HEK293 (cell line): ENCODE data around the gene MUC5AC.

Experiments used
- ATF2 ChIP-seq: fragments of 450-650 bp; formaldehyde crosslinking; IDR thresholded peaks from 2 replicates; pipeline ENCODE4 v1.5.1; 2016; ENCODE audit warnings: missing biosample characterization, missing genetic modification characterization, low read depth
- CTCF ChIP-seq: fragments of 450-650 bp; formaldehyde crosslinking; IDR thresholded peaks from 2 replicates; pipeline ENCODE4 v1.5.1; 2016; ENCODE audit warnings: missing biosample characterization, missing genetic modification characterization
- HOXA7 ChIP-seq: sonication (generic); formaldehyde crosslinking; IDR thresholded peaks from 2 replicates; pipeline ENCODE4 v1.8.1; 2022; ENCODE audit warnings: missing genetic modification reagents, borderline replicate concordance
- KLF10 ChIP-seq: fragments of 450-650 bp; IDR thresholded peaks from 2 replicates; pipeline ENCODE4 v1.5.1; 2018; ENCODE audit warnings: missing biosample characterization, mild to moderate bottlenecking, missing genetic modification characterization
- PBX3 ChIP-seq: sonication (generic); formaldehyde crosslinking; IDR thresholded peaks from 2 replicates; pipeline ENCODE4 v1.8.1; 2022; ENCODE audit warnings: mild to moderate bottlenecking, moderate library complexity, missing genetic modification reagents
- PRDM1 ChIP-seq: fragments of 450-650 bp; formaldehyde crosslinking; IDR thresholded peaks from 2 replicates; pipeline ENCODE4; 2016; ENCODE audit warnings: missing biosample characterization, missing genetic modification characterization
- REST ChIP-seq: fragments of 450-650 bp; formaldehyde crosslinking; IDR thresholded peaks from 2 replicates; pipeline ENCODE4 v1.5.1; 2016; ENCODE audit warnings: missing biosample characterization, missing genetic modification characterization
- TRIM28 ChIP-seq: IDR thresholded peaks from 2 replicates; pipeline ENCODE4 v1.6.1; 2011; ENCODE audit warnings: low read length, control low read depth, borderline replicate concordance
- ZNF112 ChIP-seq: fragments of 450-650 bp; formaldehyde crosslinking; IDR thresholded peaks from 2 replicates; pipeline ENCODE4 v1.5.0; 2017; ENCODE audit warnings: missing biosample characterization, missing genetic modification characterization
- ZNF280C ChIP-seq: fragments of 450-650 bp; formaldehyde crosslinking; IDR thresholded peaks from 2 replicates; pipeline ENCODE4 v1.5.1; 2016; ENCODE audit warnings: missing biosample characterization, missing genetic modification characterization
- ZNF398 ChIP-seq: fragments of 450-650 bp; formaldehyde crosslinking; IDR thresholded peaks from 2 replicates; pipeline ENCODE4 v1.5.1; 2017; ENCODE audit warnings: missing biosample characterization, missing genetic modification characterization
- ZNF433 ChIP-seq: fragments of 450-650 bp; formaldehyde crosslinking; IDR thresholded peaks from 2 replicates; pipeline ENCODE4 v1.5.1; 2016; ENCODE audit warnings: missing biosample characterization, missing genetic modification characterization, low read depth
- ZNF76 ChIP-seq: fragments of 450-650 bp; formaldehyde crosslinking; IDR thresholded peaks from 2 replicates; pipeline ENCODE4; 2016; ENCODE audit warnings: low read depth, missing biosample characterization, missing genetic modification characterization, borderline replicate concordance

- TF ChIP-seq TRIM28 = no peak
- no peak for TF ChIP-seq ATF2
- TF ChIP-seq ZNF433 = no peak
- no peak for TF ChIP-seq ZNF398 (tag by site-specific recombination)
- TF ChIP-seq PRDM1 = no peak
- no peak for TF ChIP-seq ZNF280C (tag by site-specific recombination)
- no peak for TF ChIP-seq CTCF (tag by site-specific recombination)
- no peak for TF ChIP-seq KLF10 (tag by site-specific recombination)
- no peak for TF ChIP-seq ZNF112 (tag by site-specific recombination)
- no peak for TF ChIP-seq HOXA7
- TF ChIP-seq REST (tag by site-specific recombination) = no peak
- no peak for TF ChIP-seq PBX3 (CRISPR knock-in tag)
- no peak for TF ChIP-seq ZNF76
Observed at GRCh38 chr11:1230456-1231395, 73.0 kb downstream of the MUC5AC start.
